Measurements from ENCODE around the gene WNT3A. TPM values are rescaled to one million over a fixed set of nuclear protein-coding genes. Genes with fewer than 3 reads are reported as not detected.

WNT3A gene
- polyA plus RNA-seq, 1 donor (not counting 4 experiments of a cell fraction or from before 2014, with no cell fraction given): 0.07 TPM

DNA sequence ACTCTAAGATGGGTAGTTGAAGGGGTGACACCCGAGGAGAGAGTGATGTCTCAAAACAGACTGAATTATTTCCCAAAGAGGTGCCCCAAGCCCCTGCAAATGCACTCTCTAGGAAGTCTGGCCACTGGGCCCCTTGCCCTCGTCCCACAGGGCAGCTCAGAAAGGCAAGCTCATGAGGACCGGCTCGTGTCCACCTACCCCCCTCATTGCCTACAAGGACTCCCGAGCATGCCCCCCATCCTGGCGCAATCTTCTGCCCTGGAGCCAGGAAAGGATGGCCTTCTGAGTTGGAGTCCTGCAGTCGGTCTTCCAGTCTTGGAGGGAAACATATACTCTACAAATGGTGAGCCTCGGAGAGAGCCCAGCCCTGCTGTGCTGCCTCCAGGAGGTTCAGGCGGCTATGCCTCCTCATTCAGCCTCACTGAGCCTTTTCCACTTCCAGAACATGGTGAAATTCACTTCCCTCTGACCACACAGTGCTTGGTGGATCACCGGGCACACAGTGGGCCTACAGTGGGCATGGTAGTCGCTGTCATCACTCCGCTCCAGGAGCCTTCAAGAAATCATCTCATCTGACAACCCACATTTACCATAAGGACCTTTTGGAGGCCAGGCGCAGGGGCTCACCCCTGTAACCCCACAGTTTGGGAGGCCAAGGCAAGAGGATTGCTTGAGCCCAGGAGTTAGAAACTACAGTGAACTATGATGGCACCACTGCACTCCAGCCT lies 5.8 kb upstream of the WNT3A start:
- H2AFZ ChIP-seq (ENCODE audit: control insufficient read depth, low read length): no peak overlapping the region
- TF ChIP-seq EZH2 (IDR thresholded peaks at IDR 0.05; ENCODE audit: low read length): no peak
- TF ChIP-seq, protein P1, sequence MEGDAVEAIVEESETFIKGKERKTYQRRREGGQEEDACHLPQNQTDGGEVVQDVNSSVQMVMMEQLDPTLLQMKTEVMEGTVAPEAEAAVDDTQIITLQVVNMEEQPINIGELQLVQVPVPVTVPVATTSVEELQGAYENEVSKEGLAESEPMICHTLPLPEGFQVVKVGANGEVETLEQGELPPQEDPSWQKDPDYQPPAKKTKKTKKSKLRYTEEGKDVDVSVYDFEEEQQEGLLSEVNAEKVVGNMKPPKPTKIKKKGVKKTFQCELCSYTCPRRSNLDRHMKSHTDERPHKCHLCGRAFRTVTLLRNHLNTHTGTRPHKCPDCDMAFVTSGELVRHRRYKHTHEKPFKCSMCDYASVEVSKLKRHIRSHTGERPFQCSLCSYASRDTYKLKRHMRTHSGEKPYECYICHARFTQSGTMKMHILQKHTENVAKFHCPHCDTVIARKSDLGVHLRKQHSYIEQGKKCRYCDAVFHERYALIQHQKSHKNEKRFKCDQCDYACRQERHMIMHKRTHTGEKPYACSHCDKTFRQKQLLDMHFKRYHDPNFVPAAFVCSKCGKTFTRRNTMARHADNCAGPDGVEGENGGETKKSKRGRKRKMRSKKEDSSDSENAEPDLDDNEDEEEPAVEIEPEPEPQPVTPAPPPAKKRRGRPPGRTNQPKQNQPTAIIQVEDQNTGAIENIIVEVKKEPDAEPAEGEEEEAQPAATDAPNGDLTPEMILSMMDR (optimal IDR thresholded peaks at IDR 0.05 in 1 of 3, IDR thresholded peaks at IDR 0.05 in 1 of 3, conservative IDR thresholded peaks at IDR 0.05 in 1 of 3; ENCODE audit: extremely low read depth in 1 of 3, insufficient read depth in 2 of 3, low read length in 3 of 3): no peak
- DNase-seq (ENCODE audit: low read depth, low spot score) (no peak), FAIRE-seq (no peak)
- H3K4me1 ChIP-seq (ENCODE audit: control insufficient read depth, extremely low read depth, insufficient read depth, low read length): peaks cover 1% of the 10 kb centered on the region
- H3K4me3 ChIP-seq (ENCODE audit: control insufficient read depth in 2 of 3, extremely low read depth in 1 of 3, insufficient read depth in 2 of 3, low read depth in 1 of 3, low read length in 3 of 3): no peak overlapping the region
- no peak overlapping the region for H3K4me2 ChIP-seq (ENCODE audit: control insufficient read depth, extremely low read depth, insufficient read depth, low read depth, low read length)
- H3K9me3 ChIP-seq (ENCODE audit: control insufficient read depth, low read depth, low read length): no peaks in the 10 kb centered on the region
- no peaks in the 10 kb centered on the region for H3K9me1 ChIP-seq (ENCODE audit: control insufficient read depth, extremely low read depth, insufficient read depth, low read length)
- H3K27ac ChIP-seq (ENCODE audit: control insufficient read depth, insufficient read depth, low read length): no peak overlapping the region
- H3K36me3 ChIP-seq (ENCODE audit: control insufficient read depth in 2 of 2, extremely low read depth in 1 of 2, insufficient read depth in 2 of 2, low read length in 2 of 2): no peaks in the 10 kb centered on the region
- H3K27me3 ChIP-seq (ENCODE audit: control insufficient read depth, extremely low read depth, insufficient read depth, low read length): peaks cover 30% of the 10 kb centered on the region
- no peaks in the 10 kb centered on the region for H3K79me2 ChIP-seq (ENCODE audit: control insufficient read depth, insufficient read depth, low read length)
- no peaks in the 10 kb centered on the region for H4K20me1 ChIP-seq (ENCODE audit: control insufficient read depth, extremely low read depth, insufficient read depth, low read length)
- dilution Hi-C loops (cut with MboI; ENCODE audit: extremely low pct_ligation_motif_present, low sequenced_read_pairs): no loop called here
- H3K9ac ChIP-seq (ENCODE audit: control insufficient read depth, extremely low read depth, insufficient read depth, low read length): no peak overlapping the region

DNA sequence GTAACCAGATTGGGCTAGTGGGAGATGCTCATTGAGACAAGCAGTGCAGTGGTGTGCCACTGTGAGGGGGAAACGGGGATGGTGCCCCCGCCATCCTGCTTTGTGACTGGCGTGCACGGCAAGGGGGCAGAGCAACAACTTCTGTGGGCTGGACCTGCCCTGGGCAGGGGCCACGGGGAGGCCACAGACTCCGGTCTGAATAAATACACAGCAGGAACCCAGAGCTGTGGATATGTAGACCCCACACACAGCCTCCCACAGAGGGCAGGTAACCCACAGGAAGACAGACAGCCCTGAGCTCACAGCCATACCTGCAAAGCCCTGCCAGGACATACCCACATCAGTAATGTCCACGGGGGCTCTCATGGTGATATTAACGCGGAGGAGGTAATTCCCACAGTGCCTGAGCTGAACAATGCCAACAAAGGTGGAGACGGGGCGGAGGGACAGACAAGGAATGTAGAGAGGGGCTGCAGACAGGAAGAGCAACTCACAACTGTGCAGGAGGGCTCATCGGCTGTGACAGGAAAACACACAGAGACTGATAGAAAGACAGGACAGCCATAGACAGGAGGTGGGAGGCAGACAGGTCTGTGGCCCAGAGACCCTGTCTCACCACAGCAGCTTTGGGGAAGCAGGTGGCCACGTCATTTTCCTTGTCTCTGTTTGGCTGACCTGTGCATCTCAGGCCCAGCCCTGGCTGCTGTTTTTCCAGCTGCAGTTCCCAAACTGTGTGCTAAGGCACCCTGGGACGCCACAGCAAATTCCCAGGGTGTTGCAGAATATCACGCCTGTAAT lies 4.9 kb upstream of the WNT3A start:
- DNase-seq (ENCODE audit: low read depth, low spot score): no peak
- Histone ChIP-seq H3K9me3 (ENCODE audit: control insufficient read depth, low read depth, low read length) (no peaks in the 10 kb centered on the region), H3K36me3 (ENCODE audit: control insufficient read depth in 2 of 2, extremely low read depth in 1 of 2, insufficient read depth in 2 of 2, low read length in 2 of 2) (no peaks in the 10 kb centered on the region), H3K27ac (ENCODE audit: control insufficient read depth, insufficient read depth, low read length) (no peak overlapping the region), H3K9me1 (ENCODE audit: control insufficient read depth, extremely low read depth, insufficient read depth, low read length) (no peaks in the 10 kb centered on the region), H3K4me2 (ENCODE audit: control insufficient read depth, extremely low read depth, insufficient read depth, low read depth, low read length) (no peak overlapping the region), H2AFZ (ENCODE audit: control insufficient read depth, low read length) (no peak overlapping the region), H3K4me1 (ENCODE audit: control insufficient read depth, extremely low read depth, insufficient read depth, low read length) (peaks cover 3% of the 10 kb centered on the region), H3K79me2 (ENCODE audit: control insufficient read depth, insufficient read depth, low read length) (no peaks in the 10 kb centered on the region), H3K27me3 (ENCODE audit: control insufficient read depth, extremely low read depth, insufficient read depth, low read length) (peaks cover 38% of the 10 kb centered on the region), H4K20me1 (ENCODE audit: control insufficient read depth, extremely low read depth, insufficient read depth, low read length) (no peaks in the 10 kb centered on the region), H3K9ac (ENCODE audit: control insufficient read depth, extremely low read depth, insufficient read depth, low read length) (no peak overlapping the region), H3K4me3 (ENCODE audit: control insufficient read depth in 2 of 3, extremely low read depth in 1 of 3, insufficient read depth in 2 of 3, low read depth in 1 of 3, low read length in 3 of 3) (no peak overlapping the region)
- TF ChIP-seq EZH2 (IDR thresholded peaks at IDR 0.05; ENCODE audit: low read length): no peak
- TF ChIP-seq, protein P1 (optimal IDR thresholded peaks at IDR 0.05 in 1 of 3, IDR thresholded peaks at IDR 0.05 in 1 of 3, conservative IDR thresholded peaks at IDR 0.05 in 1 of 3; ENCODE audit: extremely low read depth in 1 of 3, insufficient read depth in 2 of 3, low read length in 3 of 3): no peak
- FAIRE-seq: no peak
- dilution Hi-C loops (cut with MboI; ENCODE audit: extremely low pct_ligation_motif_present, low sequenced_read_pairs): no loop called here

Data from keratinocyte (primary cell).